HepG2 (cell line): ENCODE results near the gene CYCS. TPM values are rescaled to one million over a fixed set of nuclear protein-coding genes. Genes with fewer than 3 reads are reported as not detected.

Experiments used
- ATAC-seq: fragments of 200-7000 bp; cut with Tn5 transposase; 3 replicates; pipeline ENCODE4 v1.9.1; 2020; ENCODE audit warnings: mild to moderate bottlenecking, moderate library complexity
- BruUV-seq: library from RNA; stranded (reverse); fragments of 400-500 nt; replicated peaks from 2 replicates; lab custom pipeline; 2021; lab: Mats Ljungman, UMichigan
- CTCF ChIA-PET: fragments of 300-600 bp; formaldehyde crosslinking; extraction: SDS; loops from one replicate; lab custom pipeline; 2021; ENCODE audit warnings: low total read pairs, inconsistent platforms, low intra/inter-chr PET ratio; lab: Yijun Ruan, JAX
- POLR2A ChIA-PET: fragments of 350-600 bp; sonication (Branson Sonifier 250); formaldehyde crosslinking; loops from one replicate; lab custom pipeline; 2020; ENCODE audit warnings: antibody characterized with exemption, inconsistent platforms; lab: Yijun Ruan, JAX
- DNase-seq: peaks from one replicate; pipeline ENCODE4 v3.0.0-alpha.2; 2015; ENCODE audit warnings: low spot score
- FAIRE-seq: peaks from 3 replicates; lab custom pipeline; 2011; peaks lifted over from hg19 to GRCh38; lab: Jason Lieb, UNC
- H2AFZ ChIP-seq: one replicate; pipeline ENCODE4 v1.6.1; 2011; ENCODE audit warnings: low read length, inconsistent platforms
- H3K27ac ChIP-seq: fragments of 300-600 bp; 3 replicates; pipeline ENCODE4 v1.8.0; 2011; ENCODE audit warnings: mixed run types, mild to moderate bottlenecking, mixed read lengths, low read length, inconsistent platforms; ENCODE audit not compliant: insufficient read depth; ENCODE audit errors: extremely low read length
- H3K27me3 ChIP-seq, 2 experiments: fragments of 200-600 bp in 1 of 2; 2 replicates in 1 of 2; 3 replicates in 1 of 2; pipeline versions ENCODE4 v1.6.0 to v1.8.0; 2011; ENCODE audit warnings: low read length in 2 of 2, mild to moderate bottlenecking in 2 of 2, moderate library complexity in 2 of 2, inconsistent platforms in 1 of 2; ENCODE audit not compliant: insufficient read depth in 2 of 2, control insufficient read depth in 1 of 2
- H3K36me3 ChIP-seq, 2 experiments: fragments of 200-600 bp in 1 of 2; replicated peaks in 1 of 2; 2 replicates in 1 of 2; 3 replicates in 1 of 2; pipeline versions ENCODE4 v1.5.1 to v1.8.0; 2011; ENCODE audit warnings: low read length in 2 of 2, inconsistent platforms in 1 of 2; ENCODE audit not compliant: insufficient read depth in 2 of 2, control insufficient read depth in 1 of 2
- H3K4me1 ChIP-seq: 2 replicates; pipeline ENCODE4 v1.5.1; 2012; ENCODE audit warnings: low read length, inconsistent platforms; ENCODE audit not compliant: insufficient read depth
- H3K4me2 ChIP-seq: 2 replicates; pipeline ENCODE4 v1.6.0; 2011; ENCODE audit warnings: low read depth, low read length, inconsistent platforms
- H3K4me3 ChIP-seq, 3 experiments: fragments of 200-600 bp in 1 of 3; sonication (generic), shearing (Covaris generic) in 1 of 3; replicated peaks in 1 of 3; 2 replicates each; pipeline ENCODE4 v1.5.1; 2011 to 2016; ENCODE audit warnings: low read length in 3 of 3, inconsistent platforms in 2 of 3, low read depth in 2 of 3, mild to moderate bottlenecking in 2 of 3, control low read depth in 1 of 3, mixed read lengths in 1 of 3; ENCODE audit not compliant: insufficient read depth in 1 of 3
- H3K79me2 ChIP-seq: one replicate; pipeline ENCODE4 v1.6.1; 2011; ENCODE audit warnings: low read length, inconsistent platforms; ENCODE audit not compliant: insufficient read depth
- H3K9ac ChIP-seq: 2 replicates; pipeline ENCODE4 v1.6.0; 2011; ENCODE audit warnings: mild to moderate bottlenecking, low read depth, low read length, inconsistent platforms; ENCODE audit not compliant: insufficient read depth
- H3K9me3 ChIP-seq: 2 replicates; pipeline ENCODE4 v1.5.1; 2012; ENCODE audit warnings: mild to moderate bottlenecking, low read length
- H4K20me1 ChIP-seq: 2 replicates; pipeline ENCODE4 v1.6.0; 2011; ENCODE audit warnings: inconsistent platforms, mild to moderate bottlenecking, low read length, moderate library complexity; ENCODE audit not compliant: insufficient read depth
- EP300 ChIP-seq, 3 experiments: sonication (generic) in 1 of 3; formaldehyde crosslinking in 1 of 3; IDR thresholded peaks; 2 replicates each; pipeline versions ENCODE4 v1.5.1 to v1.6.1; 2011 to 2020; ENCODE audit warnings: low read depth in 2 of 3, low read length in 2 of 3, borderline replicate concordance in 1 of 3, improper control_type of control experiment in 1 of 3, mild to moderate bottlenecking in 1 of 3, missing genetic modification reagents in 1 of 3, moderate library complexity in 1 of 3
- FOXA3 ChIP-seq: IDR thresholded peaks from 2 replicates; pipeline ENCODE4 v1.6.1; 2016; ENCODE audit warnings: missing genetic modification reagents, missing compliant biosample characterization
- FOXJ3 ChIP-seq: sonication (generic); formaldehyde crosslinking; IDR thresholded peaks from 2 replicates; pipeline ENCODE4 v1.4.0; 2020; ENCODE audit warnings: missing genetic modification reagents, mild to moderate bottlenecking, borderline replicate concordance
- GPN1 ChIP-seq: sonication (generic); formaldehyde crosslinking; IDR thresholded peaks from 2 replicates; pipeline ENCODE4 v1.5.1; 2020; ENCODE audit warnings: missing genetic modification reagents, borderline replicate concordance
- KMT2A ChIP-seq: sonication (generic); formaldehyde crosslinking; IDR thresholded peaks from 2 replicates; pipeline ENCODE4 v1.4.0; 2020; ENCODE audit warnings: missing genetic modification reagents
- MAF1 ChIP-seq: sonication (generic); formaldehyde crosslinking; IDR thresholded peaks from 2 replicates; pipeline ENCODE4 v1.5.0; 2020; ENCODE audit warnings: missing genetic modification reagents, borderline replicate concordance
- SAP130 ChIP-seq: IDR thresholded peaks from 2 replicates; pipeline ENCODE4 v1.6.1; 2016; ENCODE audit warnings: low read depth
- SIN3B ChIP-seq: fragments of 150-350 bp; IDR thresholded peaks from 2 replicates; pipeline ENCODE4 v1.6.1; 2014; ENCODE audit warnings: low read length
- SKI ChIP-seq: fragments of 450-650 bp; IDR thresholded peaks from one replicate; pipeline ENCODE4 v1.6.1; 2018; ENCODE audit warnings: mild to moderate bottlenecking; ENCODE audit not compliant: partially characterized antibody
- ZBTB4 ChIP-seq: sonication (generic); formaldehyde crosslinking; IDR thresholded peaks from 2 replicates; pipeline ENCODE4 v1.4.0; 2020; ENCODE audit warnings: missing genetic modification reagents, mild to moderate bottlenecking, borderline replicate concordance
- ZNF598 ChIP-seq: sonication (generic); formaldehyde crosslinking; IDR thresholded peaks from 2 replicates; pipeline ENCODE4 v1.5.1; 2020; ENCODE audit warnings: mild to moderate bottlenecking, missing genetic modification reagents, borderline replicate concordance
- ZNF674 ChIP-seq: sonication (generic); formaldehyde crosslinking; IDR thresholded peaks from 2 replicates; pipeline ENCODE4 v1.5.0; 2020; ENCODE audit warnings: low read depth, mild to moderate bottlenecking, missing genetic modification reagents
- ZNF691 ChIP-seq: sonication (generic); formaldehyde crosslinking; IDR thresholded peaks from 2 replicates; pipeline ENCODE4 v1.4.0; 2020; ENCODE audit warnings: missing genetic modification reagents, low read depth, mild to moderate bottlenecking, borderline replicate concordance
- ZSCAN5A ChIP-seq: sonication (generic); formaldehyde crosslinking; IDR thresholded peaks from 2 replicates; pipeline ENCODE4 v1.8.0; 2022; ENCODE audit warnings: mild to moderate bottlenecking, missing genetic modification reagents, borderline replicate concordance
- WGBS: methylation state at CpG from one replicate; pipeline ENCODE4 v1.1.6; 2017; ENCODE audit warnings: low lambda C conversion rate; 5-methylcytosine and 5-hydroxymethylcytosine counted together
- in situ Hi-C: cut with HindIII; loops from 2 replicates; pipeline ENCODE4 v1.10.0; 2017; ENCODE audit warnings: low pct_unique_long_range_greater_than_20kb; ENCODE audit not compliant: extremely low pct_ligation_motif_present
- intact Hi-C: fragments of 100-400 bp; cut with micrococcal nuclease; formaldehyde crosslinking; loops from one replicate; pipeline ENCODE4 v1.10.0; 2022; ENCODE audit not compliant: unreplicated experiment
- polyA plus RNA-seq, 8 experiments: library from polyadenylated mRNA; depleted of rRNA in 3 of 8; stranded (reverse) in 7 of 8; unstranded in 1 of 8; fragments of >200 nt; fragmentation: Illumina TruSeq in 4 of 8; extraction: Trizol in 4 of 8; gene quantifications; 2 replicates each; pipeline versions ENCODE4 v1.2.1 to v1.2.3, GENCODE V29; 2011 to 2016; ENCODE audit warnings: low read depth in 4 of 8, missing spikeins in 1 of 8, mixed read lengths in 1 of 8; ENCODE audit not compliant: insufficient read depth in 1 of 8
- total RNA-seq, 5 experiments: library from RNA; depleted of rRNA; stranded (reverse); fragments of >200 nt; fragmentation: Illumina TruSeq; extraction: Trizol; gene quantifications; 2 replicates each; pipeline ENCODE4 v1.2.3, GENCODE V29; 2016; ENCODE audit warnings: low read depth in 1 of 5
- TF ChIP-seq, protein P1 (sequence below): sonication (generic); formaldehyde crosslinking; IDR thresholded peaks from 2 replicates; pipeline ENCODE4 v1.5.1; 2020; ENCODE audit warnings: missing genetic modification reagents, mild to moderate bottlenecking, borderline replicate concordance

The CYCS gene
- total and polyA plus RNA-seq, 2 of the 13 experiments (the other 11 are each of a cell fraction or from before 2014, with no cell fraction given): 35.9 to 202 TPM

DNA sequence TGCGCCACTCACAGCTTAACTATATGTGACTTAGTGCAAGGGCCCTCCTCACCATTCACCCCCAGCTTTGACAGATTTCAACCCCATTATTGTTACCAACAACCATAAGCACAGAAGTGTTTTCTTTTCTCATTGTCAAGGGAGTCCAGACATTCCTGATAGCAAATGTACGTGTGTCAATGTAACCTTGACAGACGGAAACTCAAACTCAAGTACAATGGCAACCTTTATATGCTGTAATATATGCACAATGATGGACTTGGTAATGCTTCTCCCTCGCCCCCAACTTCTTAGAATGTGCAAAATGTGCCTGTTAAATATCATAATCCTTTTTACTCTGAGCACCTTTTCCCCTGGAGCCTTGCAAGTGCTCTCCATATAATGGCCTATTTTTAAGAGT is 34.7 kb downstream of the CYCS start:
- H2AFZ ChIP-seq: no peak overlapping the region
- H3K27me3 ChIP-seq: no peaks in the 10 kb centered on the region
- H4K20me1 ChIP-seq: no peaks in the 10 kb centered on the region
- DNase-seq (peak; percentile 36), ATAC-seq (no peak), FAIRE-seq (no peak)
- intact Hi-C loops (loop anchor here (5.0 kb wide), 1 partner anchor 208 kb away; no protein-coding TSS in a partner anchor), in situ Hi-C loops (loop anchor here (5.0 to 10.0 kb wide), 2 partner anchors 196 to 273 kb away; no protein-coding TSS in a partner anchor)
- no peaks in the 10 kb centered on the region for H3K9me3 ChIP-seq
- no peak overlapping the region for H3K4me2 ChIP-seq
- no peaks in the 10 kb centered on the region for H3K36me3 ChIP-seq
- no peak overlapping the region for H3K4me3 ChIP-seq
- 13% methylated on average over 4 of the region's 4 CpGs for WGBS
- ChIA-PET POLR2A (interaction anchor here (0.6 kb wide), 1 partner anchor 245 kb away, joined by 4 read pairs; no protein-coding TSS in a partner anchor), CTCF (no interaction called here)
- no peaks in the 10 kb centered on the region for H3K79me2 ChIP-seq
- no peak overlapping the region for H3K9ac ChIP-seq
- no TSS peak for BruUV-seq
- peaks cover 46% of the 10 kb centered on the region for H3K4me1 ChIP-seq
- H3K27ac ChIP-seq: no peak overlapping the region
- TF ChIP-seq ZNF674 (CRISPR knock-in tag) (no peak), SKI (peak; percentile 47), SAP130 (CRISPR knock-in tag) (0 out of 2 replicates have a peak, but pooled peaks have one; percentile 13), FOXA3 (CRISPR knock-in tag) (no peak), KMT2A (CRISPR knock-in tag) (no peak), EP300 (IDR thresholded peaks at IDR 0.05; ENCODE audit: low read depth in 2 of 2, low read length in 2 of 2) (no peak), EP300 (CRISPR knock-in tag; IDR thresholded peaks at IDR 0.05; ENCODE audit: borderline replicate concordance) (no peak), ZNF691 (CRISPR knock-in tag) (no peak), ZNF598 (CRISPR knock-in tag) (no peak), SIN3B (no peak), ZBTB4 (CRISPR knock-in tag) (no peak), GPN1 (CRISPR knock-in tag) (no peak), FOXJ3 (CRISPR knock-in tag) (no peak), ZSCAN5A (CRISPR knock-in tag) (no peak), MAF1 (CRISPR knock-in tag) (no peak)
- TF ChIP-seq, protein P1, sequence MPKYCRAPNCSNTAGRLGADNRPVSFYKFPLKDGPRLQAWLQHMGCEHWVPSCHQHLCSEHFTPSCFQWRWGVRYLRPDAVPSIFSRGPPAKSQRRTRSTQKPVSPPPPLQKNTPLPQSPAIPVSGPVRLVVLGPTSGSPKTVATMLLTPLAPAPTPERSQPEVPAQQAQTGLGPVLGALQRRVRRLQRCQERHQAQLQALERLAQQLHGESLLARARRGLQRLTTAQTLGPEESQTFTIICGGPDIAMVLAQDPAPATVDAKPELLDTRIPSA: no peak
